Measurements from ENCODE around the gene CLRN3.

Gene CLRN3

DNA sequence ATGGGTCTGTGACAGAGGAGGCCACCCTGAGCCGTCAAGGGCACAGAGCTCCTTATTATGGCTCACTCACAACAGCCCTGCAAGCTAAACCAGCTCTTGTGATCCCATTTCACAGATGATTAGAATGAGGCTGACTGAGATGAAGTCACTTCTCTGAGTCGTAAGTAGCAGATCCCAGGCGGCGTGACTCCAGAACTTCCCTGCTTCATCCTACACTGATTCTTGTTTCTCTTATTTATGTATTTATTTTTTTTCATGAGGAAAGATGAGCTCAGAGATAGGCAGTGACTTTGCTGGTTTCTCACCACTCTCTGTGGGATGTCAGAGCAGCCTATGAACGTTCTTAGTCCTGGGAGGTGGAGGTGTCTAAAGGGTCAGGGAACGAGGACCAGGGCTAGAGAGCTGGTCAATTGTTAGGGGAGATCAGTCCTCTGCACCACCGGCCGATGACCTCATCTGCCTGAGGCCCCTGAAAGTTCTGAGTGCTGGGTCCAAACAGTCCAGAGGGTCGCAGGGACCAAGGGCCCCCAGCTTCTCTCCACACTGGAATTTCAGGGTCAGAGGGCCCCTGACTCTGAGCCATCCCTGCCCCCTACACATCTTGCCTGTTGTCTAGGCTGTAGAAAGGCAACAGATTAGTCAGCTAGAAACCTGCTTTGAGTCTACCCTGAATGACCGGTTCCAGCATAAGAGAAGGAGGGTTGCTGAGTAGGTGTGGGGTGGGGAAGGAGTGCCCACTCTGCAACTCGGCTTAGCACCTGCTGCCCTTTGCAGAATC lies 17.9 kb downstream of the CLRN3 start:
- DNase-seq (ENCODE audit: low read depth in 2 of 2), result no peak

DNA sequence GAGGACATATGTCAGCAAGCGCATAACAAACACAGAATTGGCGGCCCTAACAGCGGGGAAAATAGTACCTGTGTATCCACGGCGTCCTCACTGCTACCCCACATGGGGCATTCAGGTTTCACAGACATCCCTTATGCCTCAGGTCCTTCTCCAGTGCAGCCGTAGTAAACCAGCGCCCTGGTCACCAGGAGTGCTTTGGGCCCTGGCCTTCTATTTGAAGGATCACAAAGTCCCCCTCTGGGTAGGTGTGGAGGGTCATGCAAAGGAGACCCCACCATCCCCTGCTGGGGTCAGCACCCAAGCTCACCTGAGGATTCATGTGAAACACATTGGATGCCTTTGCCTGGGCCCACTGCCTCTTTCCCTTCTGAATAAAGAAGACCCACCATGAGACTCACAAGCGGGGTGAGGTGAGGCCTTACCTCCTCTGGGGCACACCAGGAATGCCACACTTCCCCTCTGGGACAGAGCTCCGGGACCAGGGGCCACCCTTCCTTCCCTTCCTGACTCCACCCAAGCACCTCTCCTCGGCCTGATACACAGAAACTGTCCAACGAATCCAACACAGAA lies 18.8 kb downstream of the CLRN3 start:
- no peak for DNase-seq (ENCODE audit: low read depth in 2 of 2)

DNA sequence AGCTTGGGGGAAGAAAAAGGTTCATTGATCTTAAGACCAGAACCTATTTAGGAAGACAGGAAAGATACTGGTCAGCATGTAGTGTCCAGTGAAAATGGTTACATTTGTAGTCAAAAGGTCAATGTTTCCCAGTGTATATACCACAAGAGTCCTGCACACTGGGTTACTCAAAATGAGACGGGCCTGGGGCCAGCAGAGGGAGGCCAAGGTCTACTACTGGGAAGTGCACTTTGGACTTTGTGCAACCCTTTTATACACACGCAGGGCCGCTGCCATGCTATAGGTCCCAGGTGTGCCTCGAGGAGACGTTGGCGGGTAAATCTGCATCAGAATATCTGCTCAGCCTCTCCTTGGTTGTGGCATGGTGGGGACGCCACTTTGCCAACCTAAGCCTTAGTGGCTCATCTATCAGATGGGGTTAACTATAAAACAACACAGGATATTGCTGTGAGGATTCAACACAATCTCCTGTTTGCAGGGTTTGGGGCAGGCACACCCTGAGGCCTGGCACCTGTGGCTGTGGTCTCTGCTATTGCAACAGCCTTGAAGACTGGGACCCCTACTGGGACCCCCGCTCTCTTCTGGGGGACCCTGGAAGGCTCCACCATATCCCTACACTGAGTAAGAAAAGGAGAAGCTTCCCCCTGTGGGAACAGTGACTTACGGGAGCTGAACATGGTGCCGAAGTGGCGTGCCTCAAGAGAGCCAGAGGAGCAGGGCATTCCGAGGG lies 19.7 kb downstream of the CLRN3 start:
- DNase-seq (ENCODE audit: low read depth in 2 of 2), result no peak

DNA sequence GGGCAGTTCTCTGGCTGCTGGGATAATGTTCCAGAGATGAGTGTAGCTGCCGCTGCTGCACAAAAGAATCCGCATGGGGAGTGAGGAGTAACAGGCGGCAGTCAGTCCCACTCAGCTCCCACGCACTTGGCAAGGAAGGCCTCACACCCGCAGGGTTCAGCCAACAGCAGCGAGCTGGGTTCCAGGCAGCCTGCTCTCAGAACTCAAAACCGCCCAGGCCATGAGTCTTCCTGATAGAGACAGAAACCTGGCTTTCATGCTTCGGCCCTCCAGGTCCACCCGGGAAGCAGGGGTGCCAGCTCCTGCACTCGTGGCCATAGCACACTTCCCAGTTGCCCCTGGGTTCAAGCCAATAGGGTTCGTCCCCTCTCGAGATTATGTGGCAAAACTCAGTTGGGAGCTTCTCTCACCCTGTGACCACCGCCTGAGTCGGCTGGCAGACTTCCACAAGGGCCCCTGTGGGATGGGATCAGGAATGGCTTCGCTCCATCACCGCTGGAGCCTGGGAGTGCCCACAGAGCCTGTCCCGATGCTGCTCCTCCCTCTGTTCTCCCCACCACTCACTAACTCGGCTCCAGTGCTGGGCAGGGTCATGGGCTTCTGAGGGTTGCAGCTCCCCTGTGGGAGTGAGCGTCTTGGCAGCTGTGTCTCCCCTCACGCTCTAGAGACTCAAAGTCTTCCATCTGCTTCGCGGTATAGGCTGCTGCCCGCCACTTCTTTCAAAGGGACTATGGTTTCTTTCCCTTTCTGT lies 20.6 kb downstream of the CLRN3 start:
- DNase-seq (ENCODE audit: low read depth in 2 of 2), result no peak

DNA sequence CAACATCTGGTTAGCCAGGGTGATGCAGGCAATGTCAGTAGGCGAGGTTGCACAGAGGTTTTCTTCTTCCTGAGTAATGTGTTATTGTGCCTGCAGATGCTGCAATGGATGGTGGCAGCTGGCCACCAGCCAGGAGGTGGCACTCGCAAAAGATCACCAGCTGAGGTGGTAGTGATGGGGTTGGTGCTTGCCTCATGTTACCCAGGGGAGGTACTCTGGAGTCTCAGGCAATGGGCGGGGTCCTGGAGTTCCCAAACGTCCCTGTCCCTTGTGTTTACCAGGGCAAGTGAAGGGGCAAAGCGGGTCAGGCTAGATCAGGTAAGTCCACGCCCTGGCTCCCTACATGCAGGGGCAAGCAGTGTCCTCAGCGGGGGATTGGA lies 21.1 kb downstream of the CLRN3 start:
- DNase-seq (ENCODE audit: low read depth in 2 of 2), result no peak

DNA sequence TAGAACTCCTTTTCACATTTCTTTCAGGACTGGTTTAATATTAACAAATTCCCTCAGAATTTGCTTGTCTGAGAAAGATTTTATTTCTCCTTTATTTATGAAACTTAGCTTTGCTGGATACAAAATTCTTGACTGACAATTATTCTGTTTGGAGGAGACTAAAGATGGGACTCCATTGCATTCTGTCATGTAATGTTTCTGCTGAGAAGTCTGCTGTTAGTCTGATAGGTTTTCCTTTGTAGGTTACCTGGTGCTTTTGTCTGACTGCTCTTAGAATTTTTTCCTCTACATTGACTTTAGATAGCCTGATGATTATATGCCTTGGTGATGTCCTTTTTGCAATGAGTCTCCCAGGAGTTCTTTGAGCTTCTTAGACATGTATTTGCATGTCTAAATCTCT lies 23.4 kb downstream of the CLRN3 start:
- no peak for DNase-seq (ENCODE audit: low read depth in 2 of 2)

DNA sequence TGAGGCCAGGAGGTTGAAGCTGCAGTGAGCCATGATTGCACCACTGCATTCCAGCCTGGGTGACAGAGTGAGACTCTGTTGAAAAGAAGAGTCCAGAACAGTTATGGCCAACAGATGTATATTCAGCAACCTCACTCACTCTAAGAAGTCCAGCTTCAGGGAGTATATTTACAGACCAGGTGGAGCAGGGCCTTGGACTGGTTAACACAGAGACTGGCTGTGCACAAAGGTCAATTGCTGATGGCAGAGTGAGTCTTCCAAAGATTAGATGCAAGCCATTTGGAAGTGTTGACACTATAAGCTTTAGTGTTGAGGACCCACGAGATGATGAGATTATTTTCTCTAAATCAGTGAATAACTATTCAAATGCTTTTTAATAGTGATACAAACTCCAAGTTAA lies 24.9 kb downstream of the CLRN3 start:
- DNase-seq (ENCODE audit: low read depth in 2 of 2), result no peak

DNA sequence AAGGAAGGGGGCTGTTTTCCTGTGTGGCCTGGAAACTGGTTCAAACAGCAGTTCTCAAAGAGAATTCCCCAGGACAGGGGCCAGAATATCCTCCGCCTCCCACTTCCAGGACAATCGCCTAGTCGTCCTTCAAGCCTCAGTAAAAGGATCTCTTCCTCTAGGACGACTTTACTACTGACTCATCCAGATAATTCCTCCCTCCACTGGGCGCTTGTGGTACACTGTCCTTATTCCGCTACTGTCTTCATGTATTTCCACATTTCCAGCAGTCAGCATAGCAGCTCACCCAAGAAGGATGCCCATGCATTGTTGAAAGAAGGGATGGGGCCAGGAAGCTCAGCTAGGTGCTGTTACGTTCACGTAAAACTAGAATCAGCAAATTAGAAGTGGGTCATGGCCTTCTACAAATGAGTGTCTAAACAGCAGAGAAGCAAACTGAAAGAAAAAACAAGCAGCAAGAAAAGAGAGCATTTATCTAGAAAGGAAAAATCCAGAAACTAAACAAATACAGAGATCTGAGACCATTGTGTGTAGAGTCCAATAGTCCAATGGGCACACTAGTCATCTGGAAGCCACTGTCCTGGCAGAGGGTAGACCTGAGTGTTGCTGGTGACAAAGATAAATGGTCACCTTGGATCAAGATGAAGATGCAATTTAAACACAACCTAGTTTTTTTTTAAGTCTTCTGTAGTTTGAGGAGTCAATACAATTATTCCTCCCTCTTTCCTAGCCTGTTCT lies 26.3 kb downstream of the CLRN3 start:
- no peak for DNase-seq (ENCODE audit: low read depth in 2 of 2)

DNA sequence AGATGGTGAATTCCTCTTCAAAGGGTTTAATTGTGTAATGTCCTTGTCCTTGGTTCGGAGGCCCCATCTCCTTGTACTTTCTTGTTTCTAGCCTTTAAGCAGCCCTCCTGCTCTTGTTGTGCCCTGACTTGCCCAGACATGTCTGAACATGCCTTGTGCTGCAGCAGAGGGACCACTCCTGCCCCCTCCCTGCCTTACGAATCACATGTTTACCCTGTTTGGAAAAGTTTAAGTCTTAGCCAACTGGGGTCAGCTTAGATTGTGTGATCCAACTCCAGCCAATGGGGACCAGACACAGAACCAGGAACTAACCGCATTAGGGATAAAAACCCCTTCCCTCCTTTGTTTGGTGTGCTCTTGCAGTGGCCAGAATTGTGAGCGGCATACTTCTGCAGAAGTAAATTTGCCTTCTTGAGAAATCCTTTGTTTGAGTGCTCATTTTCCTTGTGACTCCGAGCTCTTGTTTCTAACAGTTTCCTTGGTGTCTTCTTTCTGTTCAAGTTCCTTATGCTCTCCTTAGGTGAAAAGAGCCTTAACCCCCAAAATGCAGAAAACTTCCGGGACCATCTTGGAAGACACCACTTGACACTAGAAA lies 29.4 kb downstream of the CLRN3 start:
- DNase-seq (ENCODE audit: low read depth in 2 of 2), result no peak

DNA sequence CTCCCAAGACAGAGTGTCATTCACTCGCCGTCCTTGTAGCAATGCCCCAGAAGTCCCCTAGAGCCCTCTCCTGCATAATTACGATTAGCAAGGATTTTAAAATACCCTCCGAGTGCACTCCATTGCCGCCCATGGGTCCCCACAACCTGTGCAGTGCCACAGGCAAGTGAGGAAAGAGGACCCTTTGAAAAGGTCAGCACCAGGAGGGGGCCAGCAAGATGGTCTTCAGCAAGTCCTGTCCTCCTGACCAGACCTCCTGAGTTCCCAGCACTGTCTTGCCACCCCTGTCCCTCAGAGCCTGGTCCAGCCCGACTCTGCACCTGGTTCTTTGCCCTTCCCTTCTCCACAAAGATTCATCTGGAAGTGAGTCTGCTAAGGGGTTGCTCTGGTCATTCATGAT lies 32.1 kb downstream of the CLRN3 start:
- no peak for DNase-seq (ENCODE audit: low read depth in 2 of 2)

DNA sequence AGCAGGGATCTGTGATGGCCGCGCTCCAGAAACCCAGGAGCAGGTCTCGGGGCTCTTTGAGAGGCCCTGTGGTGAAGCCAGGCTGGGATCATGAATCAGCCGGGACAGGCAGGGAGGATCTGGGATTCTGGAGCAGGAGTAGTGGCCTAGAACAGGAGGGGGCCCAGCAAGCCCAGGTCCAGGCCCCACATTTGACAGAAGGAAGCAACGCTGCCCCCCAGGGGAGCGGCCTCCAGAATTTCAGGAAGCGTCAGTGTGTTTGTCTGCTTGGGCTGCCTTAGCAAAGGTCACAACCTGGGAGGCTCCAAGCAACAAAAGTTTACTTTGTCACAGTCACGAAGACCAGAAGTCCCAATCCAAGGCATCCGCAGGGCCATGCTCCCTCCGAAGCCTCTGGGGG lies 36.8 kb downstream of the CLRN3 start:
- no peak for DNase-seq (ENCODE audit: low read depth in 2 of 2)

DNA sequence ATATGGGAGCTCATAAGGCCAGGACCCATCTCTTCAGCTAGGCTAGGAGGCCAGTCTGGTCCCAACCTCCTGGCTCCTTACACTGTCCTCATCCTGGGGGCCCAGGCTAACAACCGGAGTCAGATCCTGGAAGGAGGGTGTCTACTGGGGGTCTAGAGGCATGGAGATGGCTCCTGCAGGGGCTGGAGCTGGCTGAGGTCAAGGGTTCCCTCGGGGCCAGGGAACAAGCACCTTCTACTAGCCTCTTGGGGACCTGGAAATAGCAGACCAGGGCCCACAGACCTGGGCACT lies 37.2 kb downstream of the CLRN3 start:
- no peak for DNase-seq (ENCODE audit: low read depth in 2 of 2)

DNA sequence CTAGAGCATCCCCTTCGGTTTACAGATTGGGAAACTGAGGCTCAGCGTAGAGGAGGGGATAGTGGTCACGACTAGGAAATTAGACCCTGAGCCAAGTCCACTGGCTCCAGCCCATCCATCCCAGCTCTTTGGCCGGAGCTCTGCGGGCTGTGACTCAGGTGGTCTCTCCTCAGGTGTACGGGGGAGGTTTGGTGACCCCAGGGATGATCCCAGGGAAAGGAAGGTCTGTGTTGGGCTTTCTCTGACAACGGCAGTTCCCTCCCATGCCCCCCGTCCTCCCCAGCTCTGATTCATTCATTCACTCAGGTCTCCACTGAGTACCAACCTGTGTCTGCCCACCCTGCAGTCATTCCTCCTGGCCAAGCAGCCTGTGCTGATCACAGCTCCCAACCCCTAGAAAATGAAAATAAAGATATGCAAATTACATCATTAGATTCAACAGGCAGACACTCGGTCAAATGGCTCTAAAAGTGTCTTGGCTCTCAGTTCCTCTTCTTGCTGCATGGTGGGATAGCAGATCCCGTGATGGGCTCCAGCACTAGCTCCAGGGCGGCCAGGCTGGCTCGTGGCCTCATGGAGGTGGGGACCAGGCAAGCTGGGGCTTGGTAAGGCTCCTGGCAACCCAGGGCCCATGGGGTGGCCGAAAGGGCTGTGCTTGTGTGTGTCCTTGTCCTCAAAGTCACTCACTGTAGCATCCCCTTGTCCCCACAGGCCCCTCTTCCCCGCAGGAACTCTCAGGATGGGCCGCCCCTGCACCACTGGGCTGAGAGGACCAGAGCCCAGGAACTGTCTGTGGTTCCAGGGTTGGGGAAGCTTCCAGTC lies 37.8 kb downstream of the CLRN3 start:
- DNase-seq (ENCODE audit: low read depth in 2 of 2), result no peak

DNA sequence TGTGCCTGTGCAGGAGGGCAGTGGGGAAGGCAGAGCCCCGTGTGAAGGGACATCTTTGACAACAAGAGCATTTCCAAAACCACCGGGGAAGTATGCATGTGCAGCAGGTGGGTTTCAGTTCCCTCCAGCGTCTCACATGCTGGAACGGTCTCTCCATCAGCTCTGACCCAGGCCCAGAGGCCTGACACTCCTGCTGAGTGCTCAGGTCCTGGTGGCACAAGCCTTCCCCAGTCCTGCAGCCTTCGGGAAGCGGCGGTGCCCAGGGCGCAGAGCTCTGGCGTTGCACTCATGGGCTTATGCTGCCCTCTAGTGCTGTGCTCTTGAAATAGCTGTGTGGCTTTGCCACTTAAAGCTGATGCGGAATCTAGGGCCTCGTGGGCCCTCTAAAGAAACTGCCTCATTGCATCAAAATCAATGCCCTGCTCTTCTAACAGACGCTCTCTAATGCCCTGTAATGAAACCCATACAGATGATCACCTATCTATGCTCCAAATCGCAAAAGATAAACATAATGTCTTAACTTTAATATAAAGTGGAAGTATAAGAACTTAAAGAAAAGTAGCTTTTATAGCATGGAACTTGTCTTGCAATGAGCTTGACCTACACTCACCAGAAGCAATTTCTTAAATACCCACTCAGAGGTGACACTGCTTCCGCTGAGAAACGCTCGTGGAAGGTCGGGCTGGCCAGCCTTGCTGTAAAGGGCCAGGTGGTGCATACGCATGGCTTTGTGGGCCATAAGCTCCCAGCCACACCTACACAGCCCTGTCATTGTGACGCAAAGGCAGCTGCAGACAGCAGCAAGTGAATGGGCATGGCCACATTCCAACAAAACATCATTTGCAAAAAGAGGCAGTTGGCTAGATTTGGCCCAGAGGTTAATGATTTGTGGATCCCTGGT lies 38.6 kb downstream of the CLRN3 start:
- peak in 1 of 2 experiments; percentile 1 for DNase-seq (ENCODE audit: low read depth in 2 of 2)

DNA sequence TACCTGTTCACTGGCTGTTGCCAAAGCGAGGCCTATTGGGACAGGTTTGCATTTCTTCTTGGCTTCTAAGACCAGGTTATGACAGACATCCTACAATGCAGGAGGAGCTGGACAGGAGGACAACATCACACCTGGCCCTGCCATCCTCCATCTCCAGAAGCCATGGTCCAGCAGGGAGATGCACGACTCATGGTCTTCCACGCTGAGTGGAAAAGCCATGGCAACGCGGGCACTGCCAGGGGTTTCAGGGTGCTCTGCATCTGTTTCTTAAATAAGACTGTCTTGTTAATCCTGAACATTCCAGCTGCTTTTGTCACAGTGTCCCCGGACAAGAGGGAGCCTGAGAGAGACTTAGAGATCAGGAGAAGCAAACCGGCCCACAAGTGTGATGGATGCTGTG lies 40.3 kb downstream of the CLRN3 start:
- DNase-seq (ENCODE audit: low read depth in 2 of 2), result no peak

DNA sequence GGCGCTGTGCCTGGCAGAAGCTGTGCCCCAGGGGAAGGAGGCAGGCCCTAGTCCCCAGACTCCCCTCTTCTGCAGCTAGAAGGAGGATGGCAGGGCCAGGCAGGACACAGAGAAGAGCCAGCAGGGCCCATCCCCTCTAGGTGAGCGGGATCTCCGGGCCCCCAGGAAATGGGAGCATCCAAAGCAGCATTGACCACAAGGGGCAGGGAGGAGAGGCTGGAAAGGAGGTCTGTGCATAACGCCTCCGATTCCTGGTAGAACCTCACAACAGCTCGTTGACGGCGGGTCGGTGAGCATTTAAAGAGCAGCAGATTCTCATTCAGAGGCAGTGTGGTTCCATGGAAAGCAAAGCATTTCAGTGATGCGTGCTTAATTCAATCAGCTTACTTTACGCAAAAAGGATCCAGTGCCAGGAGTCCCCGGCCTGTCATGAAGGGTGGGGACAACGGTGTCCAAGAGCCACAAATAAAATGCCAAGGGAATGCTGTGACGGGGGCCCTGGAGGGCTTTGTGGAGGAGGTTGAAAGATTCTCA lies 41.0 kb downstream of the CLRN3 start:
- DNase-seq (ENCODE audit: low read depth in 2 of 2), result no peak

DNA sequence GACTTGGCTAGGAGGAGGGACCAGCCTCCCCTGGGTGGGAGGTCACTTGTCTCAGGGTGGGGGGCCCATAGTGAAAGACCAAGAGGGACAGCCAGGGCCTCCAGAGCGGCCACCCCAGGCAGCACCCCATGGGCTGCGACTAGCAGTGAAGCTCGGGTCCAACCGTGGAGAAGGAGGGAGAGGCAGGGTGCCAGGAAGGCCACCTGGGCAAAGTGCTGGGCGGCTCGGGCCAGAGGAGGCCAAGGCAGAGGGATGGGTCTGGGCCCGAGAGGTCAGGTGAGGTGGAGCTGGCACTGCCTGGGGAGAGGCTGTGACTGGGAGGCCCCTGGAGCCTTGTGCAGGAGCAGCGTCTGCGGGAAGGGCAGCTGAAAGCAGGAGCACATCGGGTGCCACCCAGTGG lies 41.8 kb downstream of the CLRN3 start:
- DNase-seq (ENCODE audit: low read depth in 2 of 2), result no peak

DNA sequence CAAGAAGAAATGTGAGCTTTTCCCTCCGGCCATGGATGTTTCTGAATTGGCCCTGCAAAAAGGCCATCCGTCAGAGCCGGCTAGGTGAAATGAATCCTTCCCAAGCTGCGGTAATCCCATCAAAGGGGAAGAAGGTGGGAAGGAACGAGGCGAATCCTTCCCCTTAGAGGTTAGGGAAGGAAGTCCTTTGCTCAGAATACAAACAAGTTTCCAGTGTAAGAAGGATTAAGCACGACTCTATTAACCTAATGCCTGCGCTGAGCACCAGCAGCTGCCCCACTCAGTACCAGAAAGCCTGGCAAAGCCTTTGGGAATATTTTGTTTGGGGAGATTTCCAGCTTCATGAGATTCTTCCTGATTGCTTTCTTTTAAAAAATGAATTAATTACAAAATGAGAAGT lies 42.8 kb downstream of the CLRN3 start:
- no peak for DNase-seq (ENCODE audit: low read depth in 2 of 2)

DNA sequence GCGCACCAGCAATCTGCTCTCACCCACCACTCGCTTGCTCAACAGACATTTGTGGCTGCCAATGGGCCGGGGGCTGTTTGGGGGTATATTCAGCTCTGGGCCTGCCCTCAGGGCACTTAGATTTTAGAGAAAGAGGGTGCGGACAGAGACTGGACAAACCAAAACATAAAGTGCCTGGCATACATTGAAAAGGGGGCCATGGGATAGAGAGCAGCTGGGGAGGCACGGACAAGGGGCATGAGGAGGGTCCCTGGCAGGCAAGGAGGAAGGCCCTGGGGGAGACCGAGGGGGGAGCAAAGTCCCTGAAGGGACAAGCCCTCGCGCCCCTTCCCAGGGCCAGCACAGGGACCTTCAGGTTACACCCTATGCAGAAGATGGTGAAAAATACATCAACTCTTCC lies 43.5 kb downstream of the CLRN3 start:
- no peak for DNase-seq (ENCODE audit: low read depth in 2 of 2)

Data from fibroblast of skin of left biceps (primary cell).